Limb (tissue), 2 donors: ENCODE results near the gene DTX1.
"Not testable (repeated sequence)": the region's sequence is repeated elsewhere in the genome, so short reads cannot be mapped to it uniquely, and the experiment has no call there.

Experiments
- DNase-seq, 2 donors: peaks; one replicate each; pipeline ENCODE4 v3.0.0-alpha.2; 2016; ENCODE audit errors: extremely low spot score in 2 of 2

The DTX1 gene

GRCh38 chr12:113114447-113115178 lies 58.1 kb downstream of the DTX1 start:
- no peak for DNase-seq

- DNase-seq = no peak
These were observed 59.1 kb downstream of the DTX1 start for GRCh38 chr12:113115455-113116126.

- DNase-seq = no peak
These were observed 60.3 kb downstream of the DTX1 start for GRCh38 chr12:113116875-113117274.

- DNase-seq = not testable (repeated sequence)
These were observed 61.2 kb downstream of the DTX1 start for GRCh38 chr12:113117684-113118083.

GRCh38 chr12:113118142-113118541 lies 61.6 kb downstream of the DTX1 start:
- no peak for DNase-seq

- no peak for DNase-seq
These were observed 63.6 kb downstream of the DTX1 start for GRCh38 chr12:113119980-113120669.

- no peak for DNase-seq
These were observed 64.3 kb downstream of the DTX1 start for GRCh38 chr12:113120670-113121370.

- DNase-seq = no peak
These were observed 71.3 kb downstream of the DTX1 start for GRCh38 chr12:113127791-113128199.

GRCh38 chr12:113128802-113129663 lies 72.5 kb downstream of the DTX1 start:
- no peak for DNase-seq

- no peak for DNase-seq
These were observed 73.3 kb downstream of the DTX1 start for GRCh38 chr12:113129664-113130456.

GRCh38 chr12:113130457-113131135 lies 74.1 kb downstream of the DTX1 start:
- no peak for DNase-seq

GRCh38 chr12:113131556-113131955 lies 75.0 kb downstream of the DTX1 start:
- no peak for DNase-seq

GRCh38 chr12:113133036-113133435 lies 76.5 kb downstream of the DTX1 start:
- no peak for DNase-seq

GRCh38 chr12:113133666-113134065 lies 77.1 kb downstream of the DTX1 start:
- no peak for DNase-seq

- DNase-seq = no peak
These were observed 77.5 kb downstream of the DTX1 start for GRCh38 chr12:113134071-113134470.

- no peak for DNase-seq
These were observed 78.0 kb downstream of the DTX1 start for GRCh38 chr12:113134521-113134951.

- DNase-seq = no peak
These were observed 78.9 kb downstream of the DTX1 start, which contains the start of gene RASAL1 for GRCh38 chr12:113135178-113136127. Gene RASAL1 (minus strand): TSS chr12:113135761. CDS start chr12:113135462, 299 bp downstream.
